ENCODE data around the gene JPH3. TPM values are rescaled to one million over a fixed set of nuclear protein-coding genes. Genes with fewer than 3 reads are reported as not detected.

Gene JPH3
- total RNA-seq (2022): 0.57 and 1.2 TPM in 2 replicates
- Bru-seq, nascent RNA: percentile 9 among the genes with signal in this experiment
- percentile 7 among the genes with signal in this experiment for BruChase-seq, experiment 1, labeled RNA remaining after a 6-hour chase
- percentile 11 among the genes with signal in this experiment for BruChase-seq, experiment 2, labeled RNA remaining after a 2-hour chase
- long read RNA-seq, partial matches to known transcripts: 0 of 1 reads
- long read RNA-seq, other reads (novel, unspliced or antisense): 1 of 1 reads

DNA sequence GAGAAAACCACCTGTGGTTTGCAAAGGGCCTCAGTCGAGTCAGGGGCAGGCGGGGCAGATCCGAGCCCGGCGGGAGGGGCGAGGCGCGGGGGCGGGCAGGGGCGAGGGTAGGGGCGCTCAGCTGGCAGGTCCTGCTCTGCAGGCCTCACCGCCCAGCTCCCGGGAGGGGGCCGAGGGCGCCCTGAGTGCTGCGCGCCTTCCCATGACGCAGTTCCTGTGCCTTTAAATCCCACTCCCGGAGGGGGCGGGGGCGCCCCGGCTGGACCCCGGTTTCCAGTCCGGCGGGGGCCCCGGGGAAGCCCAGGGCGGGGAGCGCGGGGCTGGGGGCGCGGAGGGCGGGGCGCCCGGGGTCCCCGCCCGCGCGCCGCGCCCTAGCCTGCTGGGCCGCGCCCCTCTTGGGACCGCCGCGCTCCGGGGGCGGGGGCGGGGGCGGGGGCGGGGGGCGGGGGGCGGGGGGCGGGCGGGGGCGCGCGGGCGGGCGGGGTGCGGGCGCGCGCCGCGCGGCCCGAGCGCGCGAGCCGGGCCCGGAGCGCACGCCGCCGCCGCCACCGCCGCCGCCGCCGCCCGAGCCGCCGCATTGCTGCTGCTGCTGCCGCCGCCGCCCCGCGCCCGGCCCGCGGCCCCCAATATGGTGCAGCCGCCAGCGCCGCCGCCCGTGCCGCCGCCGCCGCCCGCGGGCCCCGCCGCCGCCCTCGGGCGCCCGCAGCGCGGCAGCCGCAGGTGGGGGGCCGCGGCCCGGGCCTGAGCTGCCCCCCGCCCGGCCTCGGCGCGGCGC lies at the start of gene JPH3:
Gene JPH3 (plus strand): TSS at position 508 of the 775 bp plus-strand sequence. CDS start 639 bp downstream, outside the sequence.
- Mint-ChIP-seq H3K27ac (ENCODE audit: unreplicated experiment) (no peak within 1 kb of the TSS), H3K36me3 (ENCODE audit: insufficient read depth, unreplicated experiment) (no peaks in the 10 kb centered on the region), H3K4me3 (ENCODE audit: low read depth, unreplicated experiment) (peak within 1 kb of the TSS; percentile 66), H3K9me3 (ENCODE audit: low read depth, unreplicated experiment) (no peaks in the 10 kb centered on the region), H3K4me1 (ENCODE audit: low read depth, unreplicated experiment) (peaks cover 6% of the 10 kb centered on the region), H3K27me3 (ENCODE audit: unreplicated experiment) (peaks cover 47% of the 10 kb centered on the region)
- CTCF ChIA-PET: interaction anchor here (0.7 kb wide), 1 partner anchor 218 kb away, joined by 4 read pairs; no protein-coding TSS in a partner anchor
- BruUV-seq (replicated peaks): no TSS peak
- intact Hi-C loops (cut with micrococcal nuclease; ENCODE audit: unreplicated experiment): no loop called here
- TF ChIP-seq, protein P1, sequence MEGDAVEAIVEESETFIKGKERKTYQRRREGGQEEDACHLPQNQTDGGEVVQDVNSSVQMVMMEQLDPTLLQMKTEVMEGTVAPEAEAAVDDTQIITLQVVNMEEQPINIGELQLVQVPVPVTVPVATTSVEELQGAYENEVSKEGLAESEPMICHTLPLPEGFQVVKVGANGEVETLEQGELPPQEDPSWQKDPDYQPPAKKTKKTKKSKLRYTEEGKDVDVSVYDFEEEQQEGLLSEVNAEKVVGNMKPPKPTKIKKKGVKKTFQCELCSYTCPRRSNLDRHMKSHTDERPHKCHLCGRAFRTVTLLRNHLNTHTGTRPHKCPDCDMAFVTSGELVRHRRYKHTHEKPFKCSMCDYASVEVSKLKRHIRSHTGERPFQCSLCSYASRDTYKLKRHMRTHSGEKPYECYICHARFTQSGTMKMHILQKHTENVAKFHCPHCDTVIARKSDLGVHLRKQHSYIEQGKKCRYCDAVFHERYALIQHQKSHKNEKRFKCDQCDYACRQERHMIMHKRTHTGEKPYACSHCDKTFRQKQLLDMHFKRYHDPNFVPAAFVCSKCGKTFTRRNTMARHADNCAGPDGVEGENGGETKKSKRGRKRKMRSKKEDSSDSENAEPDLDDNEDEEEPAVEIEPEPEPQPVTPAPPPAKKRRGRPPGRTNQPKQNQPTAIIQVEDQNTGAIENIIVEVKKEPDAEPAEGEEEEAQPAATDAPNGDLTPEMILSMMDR (IDR thresholded peaks at IDR 0.05; ENCODE audit: unreplicated experiment): no peak
- peak; percentile 16 for DNase-seq

GRCh38 chr16:87552772-87553573 lies 49.3 kb upstream of the JPH3 start:
- TF ChIP-seq, protein P1 (IDR thresholded peaks at IDR 0.05; ENCODE audit: unreplicated experiment): no peak
- peaks cover 14% of the 10 kb centered on the region for H3K36me3 Mint-ChIP-seq (ENCODE audit: insufficient read depth, unreplicated experiment)
- H3K4me1 Mint-ChIP-seq (ENCODE audit: low read depth, unreplicated experiment): peaks cover 16% of the 10 kb centered on the region
- H3K9me3 Mint-ChIP-seq (ENCODE audit: low read depth, unreplicated experiment): no peaks in the 10 kb centered on the region
- no peak overlapping the region for H3K4me3 Mint-ChIP-seq (ENCODE audit: low read depth, unreplicated experiment)
- DNase-seq: peak; percentile 29
- intact Hi-C loops (cut with micrococcal nuclease; ENCODE audit: unreplicated experiment): loop anchor here (5.0 kb wide), 1 partner anchor 84 kb away; no protein-coding TSS in a partner anchor
- CTCF ChIA-PET: interaction anchor here (1.0 kb wide), 1 partner anchor 9 kb away, joined by 3 read pairs; no protein-coding TSS in a partner anchor
- BruUV-seq (replicated peaks): no TSS peak
- H3K27ac Mint-ChIP-seq (ENCODE audit: unreplicated experiment): peak overlapping the region; percentile 45
- peaks cover 74% of the 10 kb centered on the region for H3K27me3 Mint-ChIP-seq (ENCODE audit: unreplicated experiment)

DNA sequence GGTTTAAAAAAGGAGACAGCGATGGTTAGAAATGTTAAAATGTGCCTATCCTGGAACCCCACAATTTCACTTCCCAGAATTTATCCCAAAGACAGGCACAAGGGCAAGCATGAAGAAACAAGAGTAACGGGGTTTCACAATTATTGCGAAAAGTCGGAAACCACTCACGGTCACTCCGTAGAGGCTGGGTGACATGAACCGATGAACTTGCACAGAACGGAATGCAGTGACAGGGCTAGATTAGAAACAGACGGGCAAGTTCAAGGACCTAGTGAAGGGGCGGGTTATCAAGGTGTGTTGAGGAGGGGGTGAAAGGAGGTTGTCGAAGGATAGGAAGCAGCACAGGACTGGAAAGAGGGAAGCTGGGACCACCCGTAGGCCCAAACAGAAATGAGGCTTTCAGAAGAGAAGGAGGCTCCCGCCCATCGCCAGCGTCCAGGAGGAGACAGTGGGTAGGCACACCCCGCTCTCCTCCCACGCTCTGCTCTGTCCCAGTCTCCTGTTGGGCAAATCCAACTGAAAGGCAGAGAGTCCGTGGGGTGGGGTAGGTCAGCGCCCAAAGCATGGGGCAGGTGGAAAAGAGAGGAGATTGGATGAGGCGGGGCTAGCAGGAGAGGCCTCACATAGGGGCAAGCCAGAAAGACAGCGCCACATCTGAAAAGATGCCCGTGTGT lies 47.4 kb upstream of the JPH3 start:
- BruUV-seq (replicated peaks): no TSS peak
- no peak overlapping the region for H3K27ac Mint-ChIP-seq (ENCODE audit: unreplicated experiment)
- H3K4me3 Mint-ChIP-seq (ENCODE audit: low read depth, unreplicated experiment): no peak overlapping the region
- TF ChIP-seq, protein P1 (IDR thresholded peaks at IDR 0.05; ENCODE audit: unreplicated experiment): no peak
- H3K4me1 Mint-ChIP-seq (ENCODE audit: low read depth, unreplicated experiment): peaks cover 13% of the 10 kb centered on the region
- no peaks in the 10 kb centered on the region for H3K9me3 Mint-ChIP-seq (ENCODE audit: low read depth, unreplicated experiment)
- CTCF ChIA-PET: no interaction called here
- intact Hi-C loops (cut with micrococcal nuclease; ENCODE audit: unreplicated experiment): loop anchor here (5.0 kb wide), 1 partner anchor 82 kb away; no protein-coding TSS in a partner anchor
- no peak for DNase-seq
- H3K27me3 Mint-ChIP-seq (ENCODE audit: unreplicated experiment): peaks cover 74% of the 10 kb centered on the region
- H3K36me3 Mint-ChIP-seq (ENCODE audit: insufficient read depth, unreplicated experiment): peaks cover 11% of the 10 kb centered on the region

- peaks cover 73% of the 10 kb centered on the region for H3K27me3 Mint-ChIP-seq (ENCODE audit: unreplicated experiment)
- intact Hi-C loops (cut with micrococcal nuclease; ENCODE audit: unreplicated experiment): no loop called here
- BruUV-seq (replicated peaks): no TSS peak
- no peak overlapping the region for H3K4me3 Mint-ChIP-seq (ENCODE audit: low read depth, unreplicated experiment)
- no peaks in the 10 kb centered on the region for H3K9me3 Mint-ChIP-seq (ENCODE audit: low read depth, unreplicated experiment)
- CTCF ChIA-PET: no interaction called here
- TF ChIP-seq, protein P1 (IDR thresholded peaks at IDR 0.05; ENCODE audit: unreplicated experiment): no peak
- no peak overlapping the region for H3K27ac Mint-ChIP-seq (ENCODE audit: unreplicated experiment)
- peaks cover 7% of the 10 kb centered on the region for H3K4me1 Mint-ChIP-seq (ENCODE audit: low read depth, unreplicated experiment)
- H3K36me3 Mint-ChIP-seq (ENCODE audit: insufficient read depth, unreplicated experiment): peaks cover 7% of the 10 kb centered on the region
- DNase-seq: no peak
Measured at GRCh38 chr16:87555647-87556046, 46.7 kb upstream of the JPH3 start.

All from Calu3 (cell line).